Osteoblast (primary cell): ENCODE data around the gene SPEN. TPM values are rescaled to one million over a fixed set of nuclear protein-coding genes. Genes with fewer than 3 reads are reported as not detected.
"Not testable (repeated sequence)": the region's sequence is repeated elsewhere in the genome, so short reads cannot be mapped to it uniquely, and the experiment has no call there.

Experiments
- DNase-seq: peaks from one replicate; pipeline ENCODE4 v3.0.0; 2011; ENCODE audit warnings: low spot score, mixed read lengths; ENCODE audit not compliant: insufficient read length; ENCODE audit errors: missing footprints
- H2AFZ ChIP-seq: 2 replicates; pipeline ENCODE4 v1.6.0; 2011; ENCODE audit warnings: mild to moderate bottlenecking, low read length
- H3K27ac ChIP-seq: 2 replicates; pipeline ENCODE4 v1.5.1; 2011; ENCODE audit warnings: mild to moderate bottlenecking, low read depth, low read length, moderate library complexity
- H3K27me3 ChIP-seq: 2 replicates; pipeline ENCODE4 v1.6.0; 2012; ENCODE audit warnings: mild to moderate bottlenecking, control low read depth, inconsistent platforms, low read length, moderate library complexity; ENCODE audit not compliant: insufficient read depth
- H3K36me3 ChIP-seq: 2 replicates; pipeline ENCODE4 v1.5.1; 2011; ENCODE audit warnings: mild to moderate bottlenecking, low read length, control low read depth, moderate library complexity; ENCODE audit not compliant: insufficient read depth
- H3K4me1 ChIP-seq: 2 replicates; pipeline ENCODE4 v1.5.1; 2011; ENCODE audit warnings: mild to moderate bottlenecking, low read length, control low read depth, moderate library complexity; ENCODE audit not compliant: insufficient read depth
- H3K4me2 ChIP-seq: 2 replicates; pipeline ENCODE4 v1.6.0; 2011; ENCODE audit warnings: mild to moderate bottlenecking, low read length; ENCODE audit not compliant: insufficient read depth
- H3K4me3 ChIP-seq: fragments of 200-600 bp; sonication (generic); 3 replicates; pipeline ENCODE4 v1.5.1; 2012; ENCODE audit warnings: mild to moderate bottlenecking, low read length, inconsistent platforms; ENCODE audit not compliant: insufficient read depth
- H3K79me2 ChIP-seq: 2 replicates; pipeline ENCODE4 v1.6.0; 2012; ENCODE audit warnings: mild to moderate bottlenecking, low read length, control low read depth, inconsistent platforms; ENCODE audit not compliant: insufficient read depth
- H3K9me3 ChIP-seq: 2 replicates; pipeline ENCODE4 v1.5.1; 2011; ENCODE audit warnings: low read depth, low read length, control low read depth
- H4K20me1 ChIP-seq: 2 replicates; pipeline ENCODE4 v1.6.0; 2012; ENCODE audit warnings: mild to moderate bottlenecking, low read length, control low read depth; ENCODE audit not compliant: insufficient read depth
- total RNA-seq: library from RNA; depleted of rRNA; stranded (reverse); fragments of >200 nt; gene quantifications from 2 replicates; pipeline ENCODE4 v1.2.3, GENCODE V29; 2012
- TF ChIP-seq, protein P1 (sequence below): IDR thresholded peaks from 2 replicates; pipeline ENCODE4 v1.5.1; 2011; ENCODE audit warnings: mild to moderate bottlenecking, low read depth, low read length, moderate library complexity; ENCODE audit errors: extremely low read depth

The SPEN gene
- total RNA-seq, 1 donor: 21.0 TPM

DNA sequence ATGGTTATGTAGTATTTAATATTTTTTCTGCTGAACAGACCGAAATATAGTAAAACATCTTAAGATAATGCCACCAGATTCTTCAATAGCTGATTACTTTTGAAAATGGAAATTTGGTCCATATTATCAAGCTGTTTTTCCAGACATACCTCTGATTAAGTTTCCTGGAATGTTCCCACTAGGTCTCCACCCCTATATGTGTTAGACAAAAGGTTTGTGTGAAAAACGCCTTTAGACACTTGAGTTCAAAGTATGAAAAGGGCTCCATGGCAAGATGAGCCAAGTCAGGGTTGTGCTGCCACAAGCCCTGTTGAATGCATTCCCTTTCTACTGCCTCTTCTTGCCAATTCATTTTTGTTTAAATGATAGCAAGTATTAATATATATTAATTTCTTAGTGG is 75.7 kb downstream of the SPEN start:
- no peaks in the 10 kb centered on the region for H3K9me3 ChIP-seq
- no peak overlapping the region for H3K4me3 ChIP-seq
- TF ChIP-seq, protein P1, sequence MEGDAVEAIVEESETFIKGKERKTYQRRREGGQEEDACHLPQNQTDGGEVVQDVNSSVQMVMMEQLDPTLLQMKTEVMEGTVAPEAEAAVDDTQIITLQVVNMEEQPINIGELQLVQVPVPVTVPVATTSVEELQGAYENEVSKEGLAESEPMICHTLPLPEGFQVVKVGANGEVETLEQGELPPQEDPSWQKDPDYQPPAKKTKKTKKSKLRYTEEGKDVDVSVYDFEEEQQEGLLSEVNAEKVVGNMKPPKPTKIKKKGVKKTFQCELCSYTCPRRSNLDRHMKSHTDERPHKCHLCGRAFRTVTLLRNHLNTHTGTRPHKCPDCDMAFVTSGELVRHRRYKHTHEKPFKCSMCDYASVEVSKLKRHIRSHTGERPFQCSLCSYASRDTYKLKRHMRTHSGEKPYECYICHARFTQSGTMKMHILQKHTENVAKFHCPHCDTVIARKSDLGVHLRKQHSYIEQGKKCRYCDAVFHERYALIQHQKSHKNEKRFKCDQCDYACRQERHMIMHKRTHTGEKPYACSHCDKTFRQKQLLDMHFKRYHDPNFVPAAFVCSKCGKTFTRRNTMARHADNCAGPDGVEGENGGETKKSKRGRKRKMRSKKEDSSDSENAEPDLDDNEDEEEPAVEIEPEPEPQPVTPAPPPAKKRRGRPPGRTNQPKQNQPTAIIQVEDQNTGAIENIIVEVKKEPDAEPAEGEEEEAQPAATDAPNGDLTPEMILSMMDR: no peak
- DNase-seq: peak; percentile 83
- peaks cover 37% of the 10 kb centered on the region for H3K4me1 ChIP-seq
- peak overlapping the region; percentile 49 for H3K27ac ChIP-seq
- H3K27me3 ChIP-seq: no peaks in the 10 kb centered on the region
- peaks cover 12% of the 10 kb centered on the region for H3K79me2 ChIP-seq
- H4K20me1 ChIP-seq: no peaks in the 10 kb centered on the region
- H2AFZ ChIP-seq: no peak overlapping the region
- peak overlapping the region; percentile 29 for H3K4me2 ChIP-seq
- peaks cover 45% of the 10 kb centered on the region for H3K36me3 ChIP-seq

DNA sequence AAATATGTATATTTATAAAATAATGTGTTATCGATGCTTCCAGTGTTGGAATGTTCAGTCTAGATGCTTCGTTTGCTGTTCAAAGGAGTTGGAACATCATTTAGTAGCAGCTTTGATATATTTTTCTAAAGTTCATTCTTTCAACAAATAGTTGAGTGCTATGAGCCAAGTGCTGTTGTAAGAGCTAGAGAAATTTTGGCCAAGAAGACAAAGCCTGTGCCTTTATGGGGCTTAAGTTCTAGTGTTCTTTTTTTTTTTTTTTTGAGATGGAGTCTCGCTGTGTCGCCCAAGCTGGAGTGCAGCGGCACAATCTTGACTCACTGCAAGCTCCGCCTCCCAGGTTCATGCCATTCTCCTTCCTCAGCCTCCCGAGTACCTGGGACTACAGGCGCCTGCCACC is 78.9 kb downstream of the SPEN start:
- H3K27ac ChIP-seq, H3K9me3 ChIP-seq, H3K4me3 ChIP-seq, H2AFZ ChIP-seq, H4K20me1 ChIP-seq, H3K4me2 ChIP-seq, H3K27me3 ChIP-seq, DNase-seq, H3K79me2 ChIP-seq: not testable (repeated sequence)
- Histone ChIP-seq H3K36me3 (peaks cover 68% of the 10 kb centered on the region), H3K4me1 (peaks cover 22% of the 10 kb centered on the region)

DNA sequence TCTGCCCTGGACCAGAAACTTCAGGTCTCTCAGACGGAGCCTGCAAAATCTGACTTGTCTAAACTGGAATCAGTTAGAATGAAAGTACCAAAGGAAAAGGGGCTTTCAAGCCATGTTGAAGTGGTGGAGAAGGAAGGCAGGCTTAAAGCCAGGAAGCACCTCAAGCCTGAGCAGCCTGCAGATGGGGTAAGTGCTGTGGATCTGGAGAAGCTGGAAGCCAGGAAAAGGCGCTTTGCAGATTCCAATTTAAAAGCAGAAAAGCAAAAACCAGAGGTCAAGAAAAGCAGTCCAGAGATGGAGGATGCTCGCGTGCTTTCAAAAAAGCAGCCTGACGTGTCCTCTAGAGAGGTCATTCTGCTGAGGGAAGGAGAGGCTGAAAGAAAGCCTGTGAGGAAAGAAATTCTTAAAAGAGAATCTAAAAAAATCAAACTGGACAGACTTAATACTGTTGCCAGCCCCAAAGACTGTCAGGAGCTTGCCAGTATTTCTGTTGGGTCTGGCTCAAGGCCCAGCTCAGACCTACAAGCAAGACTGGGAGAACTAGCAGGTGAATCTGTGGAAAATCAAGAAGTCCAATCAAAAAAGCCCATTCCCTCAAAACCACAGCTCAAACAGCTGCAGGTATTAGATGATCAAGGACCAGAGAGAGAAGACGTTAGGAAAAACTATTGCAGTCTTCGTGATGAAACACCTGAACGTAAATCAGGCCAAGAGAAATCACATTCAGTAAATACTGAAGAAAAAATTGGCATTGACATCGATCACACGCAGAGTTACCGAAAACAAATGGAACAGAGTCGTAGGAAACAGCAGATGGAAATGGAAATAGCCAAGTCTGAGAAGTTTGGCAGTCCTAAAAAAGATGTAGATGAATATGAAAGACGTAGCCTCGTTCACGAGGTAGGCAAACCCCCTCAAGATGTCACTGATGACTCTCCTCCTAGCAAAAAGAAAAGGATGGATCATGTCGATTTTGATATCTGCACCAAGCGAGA is 81.8 kb downstream of the SPEN start:
- H3K27ac ChIP-seq: no peak overlapping the region
- H3K4me1 ChIP-seq: peaks cover 10% of the 10 kb centered on the region
- no peaks in the 10 kb centered on the region for H3K27me3 ChIP-seq
- no peaks in the 10 kb centered on the region for H3K79me2 ChIP-seq
- TF ChIP-seq, protein P1: no peak
- H3K9me3 ChIP-seq: no peaks in the 10 kb centered on the region
- no peak overlapping the region for H3K4me2 ChIP-seq
- peak; percentile 18 for DNase-seq
- no peak overlapping the region for H3K4me3 ChIP-seq
- H2AFZ ChIP-seq: no peak overlapping the region
- peaks cover 79% of the 10 kb centered on the region for H3K36me3 ChIP-seq
- H4K20me1 ChIP-seq: no peaks in the 10 kb centered on the region

DNA sequence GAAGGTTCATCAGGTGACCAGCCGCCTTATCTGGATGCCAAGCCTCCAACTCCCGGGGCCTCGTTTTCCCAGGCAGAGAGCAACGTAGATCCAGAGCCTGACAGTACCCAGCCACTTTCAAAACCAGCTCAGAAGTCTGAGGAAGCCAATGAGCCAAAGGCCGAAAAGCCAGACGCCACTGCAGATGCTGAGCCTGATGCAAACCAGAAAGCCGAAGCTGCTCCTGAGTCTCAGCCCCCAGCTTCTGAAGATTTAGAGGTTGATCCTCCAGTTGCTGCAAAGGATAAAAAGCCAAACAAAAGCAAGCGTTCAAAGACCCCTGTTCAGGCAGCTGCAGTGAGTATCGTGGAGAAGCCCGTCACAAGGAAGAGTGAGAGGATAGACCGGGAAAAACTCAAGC is 83.9 kb downstream of the SPEN start:
- TF ChIP-seq, protein P1: no peak
- H3K36me3 ChIP-seq: peaks cover 81% of the 10 kb centered on the region

More for the DNA sequence above, 83.9 kb downstream of the SPEN start:
- no peak overlapping the region for H3K4me2 ChIP-seq
- H3K4me3 ChIP-seq: no peak overlapping the region
- no peaks in the 10 kb centered on the region for H4K20me1 ChIP-seq
- no peaks in the 10 kb centered on the region for H3K4me1 ChIP-seq
- no peak overlapping the region for H2AFZ ChIP-seq
- no peaks in the 10 kb centered on the region for H3K27me3 ChIP-seq
- DNase-seq: peak; percentile 18
- no peaks in the 10 kb centered on the region for H3K79me2 ChIP-seq
- H3K9me3 ChIP-seq: no peaks in the 10 kb centered on the region
- H3K27ac ChIP-seq: no peak overlapping the region
